HG02623 (cell line): ENCODE data around the gene PSKH1.
"Not testable (repeated sequence)": the region's sequence is repeated elsewhere in the genome, so short reads cannot be mapped to it uniquely, and the experiment has no call there.

ENCODE experiments used
- ATAC-seq: cut with Tn5 transposase; IDR thresholded peaks from one replicate; pipeline ENCODE4 v1.9.1; 2021; ENCODE audit warnings: moderate library complexity; ENCODE audit not compliant: unreplicated experiment

PSKH1 gene

GRCh38 chr16:67892899-67893742 lies at the start of gene PSKH1:
Gene PSKH1, plus strand, starts transcription at chr16:67893254. Its CDS starts 15,496 bp downstream, at chr16:67908750.
- peak; percentile 85 for ATAC-seq

- no peak for ATAC-seq
Measured at GRCh38 chr16:67843343-67843765, 49.7 kb upstream of the PSKH1 start.

- no peak for ATAC-seq
Measured at GRCh38 chr16:67844497-67844896, 48.6 kb upstream of the PSKH1 start.

GRCh38 chr16:67845291-67846062 lies 47.6 kb upstream of the PSKH1 start:
- ATAC-seq, result no peak

- no peak for ATAC-seq
Measured at GRCh38 chr16:67846063-67846319, 47.1 kb upstream of the PSKH1 start.

GRCh38 chr16:67846320-67847063 lies 46.6 kb upstream of the PSKH1 start, which contains the start of gene NUTF2:
Gene NUTF2, plus strand, starts transcription at chr16:67846933. Its CDS starts 18,198 bp downstream, at chr16:67865131.
- peak; percentile 61 for ATAC-seq

- ATAC-seq, result peak; percentile 37
Measured at GRCh38 chr16:67847064-67847861, 45.8 kb upstream of the PSKH1 start, which contains the start of gene CENPT. Gene CENPT, minus strand, starts transcription at chr16:67847693. Its CDS starts 13,834 bp downstream, at chr16:67833859.

- ATAC-seq, result no peak
Measured at GRCh38 chr16:67848118-67848517, 44.9 kb upstream of the PSKH1 start.

GRCh38 chr16:67853670-67854069 lies 39.4 kb upstream of the PSKH1 start:
- ATAC-seq, result no peak

GRCh38 chr16:67855789-67856188 lies 37.3 kb upstream of the PSKH1 start:
- no peak for ATAC-seq

GRCh38 chr16:67856927-67857546 lies 36.0 kb upstream of the PSKH1 start:
- no peak for ATAC-seq

GRCh38 chr16:67857547-67858233 lies 35.4 kb upstream of the PSKH1 start:
- no peak for ATAC-seq

GRCh38 chr16:67858500-67858899 lies 34.6 kb upstream of the PSKH1 start:
- no peak for ATAC-seq

GRCh38 chr16:67860589-67861398 lies 32.3 kb upstream of the PSKH1 start:
- no peak for ATAC-seq

- ATAC-seq, result no peak
Measured at GRCh38 chr16:67861877-67862276, 31.2 kb upstream of the PSKH1 start.

GRCh38 chr16:67862623-67863583 lies 30.2 kb upstream of the PSKH1 start:
- ATAC-seq, result no peak

- not testable (repeated sequence) for ATAC-seq
Measured at GRCh38 chr16:67864044-67864443, 29.0 kb upstream of the PSKH1 start.
